ENCODE data around the gene GAK.

The GAK gene

DNA sequence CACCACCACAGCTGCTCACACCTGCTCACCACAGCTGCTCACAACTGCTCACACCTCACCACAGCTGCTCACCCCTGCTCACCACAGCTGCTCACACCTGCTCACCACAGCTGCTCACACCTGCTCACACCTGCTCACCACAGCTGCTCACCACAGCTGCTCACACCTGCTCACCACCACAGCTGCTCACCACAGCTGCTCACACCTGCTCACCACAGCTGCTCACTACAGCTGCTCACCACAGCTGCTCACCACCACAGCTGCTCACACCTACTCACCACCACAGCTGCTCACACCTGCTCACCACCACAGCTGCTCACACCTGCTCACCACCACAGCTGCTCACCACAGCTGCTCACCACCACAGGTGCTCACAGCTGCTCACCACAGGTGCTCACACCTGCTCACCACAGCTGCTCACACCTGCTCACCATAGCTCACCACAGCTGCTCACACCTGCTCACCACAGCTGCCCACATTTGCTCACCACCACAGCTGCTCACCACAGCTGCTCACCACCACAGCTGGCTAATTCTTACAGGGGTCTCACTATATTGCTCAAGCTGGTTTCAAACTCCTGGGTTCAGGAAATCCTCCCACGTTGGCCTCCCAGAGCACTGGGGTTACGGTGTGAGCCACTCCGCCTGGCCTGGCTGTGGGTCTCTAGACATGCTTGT, 75.8 kb downstream of the GAK start:
- in situ Hi-C loops (cut with HindIII; ENCODE audit: low sequenced_read_pairs): no loop called here

- in situ Hi-C loops (cut with HindIII; ENCODE audit: low sequenced_read_pairs): no loop called here
Observed at GRCh38 chr4:855880-856224, 76.3 kb downstream of the GAK start.

- in situ Hi-C loops (cut with HindIII; ENCODE audit: low sequenced_read_pairs): no loop called here
Observed at GRCh38 chr4:854356-854755, 77.8 kb downstream of the GAK start.

DNA sequence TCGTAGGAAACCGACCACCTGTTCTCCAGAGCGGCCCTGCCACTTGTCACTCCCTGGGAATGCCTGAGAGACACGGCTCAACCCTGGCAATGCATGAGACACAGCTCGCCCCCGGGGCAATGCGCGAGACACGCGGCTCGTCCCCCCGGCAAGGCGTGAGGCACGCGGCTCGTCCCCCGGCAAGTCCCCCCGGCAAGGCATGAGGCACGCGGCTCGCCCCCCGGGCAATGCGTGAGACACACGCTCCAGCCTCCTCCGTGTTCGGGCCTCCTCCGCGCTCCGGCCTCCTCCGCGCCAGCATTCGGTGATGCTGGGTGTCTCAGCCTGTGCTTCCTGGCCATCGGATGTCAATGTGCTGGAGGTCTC, 78.7 kb downstream of the GAK start:
- in situ Hi-C loops (cut with HindIII; ENCODE audit: low sequenced_read_pairs): no loop called here

DNA sequence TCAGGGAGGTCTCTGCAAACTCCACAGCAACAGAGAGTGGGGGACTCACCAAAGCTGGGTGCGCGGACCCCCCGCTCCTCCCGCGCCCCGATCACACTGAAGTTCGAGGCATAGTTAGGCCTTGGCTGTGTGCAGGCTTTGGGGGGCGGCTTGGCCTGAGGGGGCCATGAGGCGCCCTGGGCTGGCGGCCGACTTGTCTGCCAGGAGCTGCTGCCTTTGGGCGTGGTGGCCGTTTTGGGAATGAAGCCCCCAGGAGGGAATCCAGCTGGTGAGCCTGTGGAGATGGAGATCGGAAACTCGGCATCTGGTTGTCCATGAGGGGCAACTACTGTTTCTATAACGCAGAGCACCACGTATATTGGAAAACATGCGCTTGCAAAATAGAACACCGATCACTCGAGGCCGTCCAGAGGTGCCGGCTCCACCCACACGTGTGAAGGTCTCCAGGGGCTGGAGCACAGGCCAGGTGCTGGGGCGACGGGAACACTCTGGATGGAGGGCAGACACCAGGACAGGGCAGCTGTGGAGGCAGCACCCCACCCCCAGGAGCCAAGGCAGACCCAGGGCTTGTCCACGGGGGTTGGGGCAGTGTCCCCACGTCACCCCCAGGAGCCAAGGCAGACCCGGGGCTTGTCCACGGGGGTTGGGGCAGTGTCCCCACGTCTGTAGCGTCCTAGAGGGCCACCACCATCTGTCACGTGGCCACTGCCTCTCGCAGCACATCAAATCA, 80.2 kb downstream of the GAK start:
- in situ Hi-C loops (cut with HindIII; ENCODE audit: low sequenced_read_pairs): no loop called here

DNA sequence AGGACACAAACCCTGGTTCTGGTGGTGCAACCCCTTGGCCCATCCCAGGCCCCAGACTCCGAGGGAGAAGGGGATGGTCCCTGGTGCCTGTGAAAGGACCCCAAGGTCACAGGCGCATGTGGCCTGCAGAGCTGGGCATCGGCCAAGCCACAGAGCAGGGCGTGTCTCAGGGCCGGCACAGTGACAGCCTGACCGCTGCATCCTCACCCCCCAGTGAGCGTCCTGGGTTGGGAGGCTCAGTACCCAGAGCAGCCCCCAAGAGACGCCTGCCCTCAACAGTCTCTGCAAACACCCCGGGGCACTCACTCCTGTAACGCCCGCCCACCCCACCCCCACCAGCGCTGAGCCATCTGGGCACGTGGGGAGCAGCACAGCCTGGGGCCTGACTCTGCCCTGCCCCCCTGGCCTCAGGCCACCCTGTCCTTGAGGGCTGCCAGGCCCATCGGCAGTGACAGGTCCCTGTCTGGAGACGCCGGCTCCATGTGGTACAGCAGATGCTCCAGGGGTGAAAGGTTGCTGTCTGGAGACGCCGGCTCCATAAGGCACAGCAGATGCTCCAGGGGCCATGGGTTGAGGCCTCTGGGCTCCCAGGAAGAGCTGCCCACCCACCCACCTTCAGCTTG, 81.7 kb downstream of the GAK start:
- in situ Hi-C loops (cut with HindIII; ENCODE audit: low sequenced_read_pairs): no loop called here

GRCh38 chr4:849478-850175, 82.5 kb downstream of the GAK start:
- in situ Hi-C loops (cut with HindIII; ENCODE audit: low sequenced_read_pairs): loop anchor here (5.0 kb wide), 3 partner anchors 52 to 83 kb away; partner anchors contain the start of genes GAK and TMEM175

DNA sequence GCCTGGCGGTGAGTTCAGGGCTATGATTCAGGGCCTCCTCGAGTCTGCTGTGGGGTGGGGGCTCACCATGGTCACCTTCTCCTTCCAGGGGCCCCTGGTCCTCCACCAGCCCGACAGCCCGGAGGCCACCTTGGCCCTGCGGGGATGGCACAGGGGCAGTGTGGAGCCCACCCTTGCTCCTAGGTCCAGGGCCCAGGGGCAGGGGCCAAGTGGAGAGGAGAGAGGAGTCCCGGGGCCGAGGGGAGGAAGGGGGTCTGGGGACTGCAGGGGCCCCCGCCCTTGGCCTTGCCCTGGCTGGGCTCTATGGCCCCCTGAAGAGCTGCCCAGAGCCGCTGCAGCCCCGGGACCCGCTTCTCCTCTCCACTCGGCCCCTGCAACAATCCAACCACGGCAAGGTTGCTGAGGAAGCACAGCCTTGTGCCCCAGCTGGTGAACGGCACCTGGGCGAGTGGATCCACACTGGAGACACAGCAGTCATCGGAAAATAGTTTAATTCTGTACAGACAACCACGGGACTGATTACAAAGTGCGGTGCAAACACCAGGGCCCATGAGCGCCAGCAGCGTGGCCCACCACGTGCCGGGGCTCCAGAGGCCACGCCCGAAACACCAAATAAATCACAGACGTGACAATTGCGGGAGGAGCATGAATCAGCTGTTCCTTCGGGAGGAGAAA, 83.2 kb downstream of the GAK start:
- in situ Hi-C loops (cut with HindIII; ENCODE audit: low sequenced_read_pairs): loop anchor here (5.0 kb wide), 3 partner anchors 52 to 83 kb away; partner anchors contain the start of genes GAK and TMEM175

GRCh38 chr4:848307-848691, 83.8 kb downstream of the GAK start:
- in situ Hi-C loops (cut with HindIII; ENCODE audit: low sequenced_read_pairs): loop anchor here (5.0 kb wide), 3 partner anchors 51 to 84 kb away; partner anchors contain the start of genes GAK and TMEM175

DNA sequence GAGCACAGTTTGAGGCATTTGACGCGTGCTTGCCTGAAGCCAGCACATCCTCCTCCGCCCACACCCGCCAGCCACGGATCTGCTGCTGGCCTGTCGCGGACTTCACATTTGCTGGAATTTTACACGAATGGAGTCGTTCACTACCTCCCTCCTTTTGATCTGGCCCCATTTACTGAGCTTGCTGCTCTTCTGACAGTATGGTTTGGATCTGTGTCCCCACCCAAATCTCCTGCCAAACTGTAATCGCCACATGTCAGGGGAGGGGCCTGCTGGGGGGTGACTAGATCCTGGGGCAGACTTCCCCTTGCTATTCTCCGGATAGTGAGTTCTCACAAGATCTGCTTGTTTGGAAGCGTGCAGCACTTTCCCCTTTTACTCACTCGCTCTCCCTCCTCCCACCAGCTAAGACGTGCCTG, 86.3 kb downstream of the GAK start:
- in situ Hi-C loops (cut with HindIII; ENCODE audit: low sequenced_read_pairs): loop anchor here (5.0 kb wide), 3 partner anchors 49 to 86 kb away; partner anchors contain the start of genes GAK and TMEM175

GRCh38 chr4:845233-845835, 86.8 kb downstream of the GAK start:
- in situ Hi-C loops (cut with HindIII; ENCODE audit: low sequenced_read_pairs): loop anchor here (5.0 kb wide), 3 partner anchors 48 to 87 kb away; partner anchors contain the start of genes GAK and TMEM175

- in situ Hi-C loops (cut with HindIII; ENCODE audit: low sequenced_read_pairs): loop anchor here (5.0 kb wide), 3 partner anchors 47 to 88 kb away; partner anchors contain the start of genes GAK and TMEM175
Observed at GRCh38 chr4:844752-845232, 87.3 kb downstream of the GAK start.

DNA sequence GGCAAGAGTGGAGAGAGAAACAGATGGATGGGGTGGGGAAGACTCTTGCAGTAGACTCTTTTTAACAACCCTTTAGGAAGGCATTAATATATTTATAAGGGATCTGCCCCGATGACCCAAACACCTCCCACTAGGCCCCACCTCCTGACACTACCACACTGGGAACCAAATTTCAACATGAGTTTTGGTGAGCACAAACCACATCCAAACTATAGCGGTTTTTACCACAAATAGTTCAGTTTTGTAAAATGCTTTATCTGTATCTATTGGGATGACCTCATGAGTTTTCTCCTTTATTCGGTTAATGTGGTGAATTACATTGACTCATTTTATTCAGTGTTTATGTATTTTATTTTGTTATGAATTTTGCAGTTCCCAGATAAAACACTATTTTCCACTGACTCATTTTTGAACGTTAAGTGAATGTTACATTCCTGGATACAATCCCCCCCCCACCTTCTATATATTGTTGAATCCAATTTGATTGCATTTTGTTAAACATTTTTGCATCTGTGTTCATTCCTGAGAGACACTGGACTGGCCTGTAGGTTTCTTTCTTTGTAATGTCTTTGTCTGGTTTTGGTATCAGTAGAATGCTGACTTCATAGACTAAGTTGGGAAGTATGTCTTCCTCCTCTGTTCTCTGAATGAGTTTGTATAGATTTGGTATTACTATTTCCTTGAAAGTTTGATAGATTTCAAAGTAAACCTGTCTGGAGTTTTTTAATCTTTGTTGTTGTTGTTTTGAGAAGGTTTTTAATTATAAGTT, 92.3 kb downstream of the GAK start:
- in situ Hi-C loops (cut with HindIII; ENCODE audit: low sequenced_read_pairs): no loop called here

DNA sequence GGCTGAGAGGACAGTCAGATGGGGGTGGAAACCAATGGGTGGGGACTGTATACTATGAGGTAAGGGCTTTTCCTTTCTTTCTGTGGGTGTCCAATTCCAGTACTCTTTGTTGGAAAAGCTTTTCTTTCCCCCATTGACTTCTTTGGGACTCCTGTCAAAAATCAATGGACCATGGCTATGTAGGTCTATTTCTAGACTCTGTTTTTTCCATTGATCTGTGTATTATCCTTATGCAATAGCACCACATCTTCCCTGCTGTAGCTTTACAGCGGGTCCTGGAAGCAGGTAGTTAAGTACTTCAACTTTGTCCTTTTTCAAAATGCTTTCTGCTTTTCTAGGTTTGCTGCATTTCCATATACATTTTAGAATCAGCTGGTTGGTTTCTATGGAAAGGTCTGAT, 94.3 kb downstream of the GAK start:
- in situ Hi-C loops (cut with HindIII; ENCODE audit: low sequenced_read_pairs): no loop called here

- in situ Hi-C loops (cut with HindIII; ENCODE audit: low sequenced_read_pairs): no loop called here
Observed at GRCh38 chr4:836750-837301, 95.3 kb downstream of the GAK start.

DNA sequence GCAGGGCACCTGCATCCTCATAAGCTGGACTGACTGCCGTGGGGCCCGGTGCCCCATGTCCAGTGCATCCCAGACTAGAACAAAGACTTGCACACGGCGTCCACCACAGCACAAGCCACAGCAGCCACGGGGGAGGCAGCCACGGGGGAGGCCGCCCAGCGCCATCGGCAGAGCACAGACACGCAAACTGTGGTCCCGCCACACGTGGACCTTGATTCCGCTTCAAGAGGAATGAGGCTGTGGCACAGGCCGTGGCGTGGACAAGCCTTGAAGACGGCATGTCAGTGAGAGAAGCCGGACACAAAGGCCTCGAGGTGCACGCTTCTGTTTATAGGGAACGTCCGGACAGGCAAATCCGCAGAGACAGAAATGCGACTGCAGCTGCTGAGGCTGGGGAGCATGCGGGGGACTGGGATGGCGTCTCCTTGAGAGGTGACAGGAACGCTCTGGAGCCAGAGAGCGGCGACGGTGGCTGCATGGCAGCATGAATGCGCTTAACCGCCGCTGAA, 96.1 kb downstream of the GAK start:
- in situ Hi-C loops (cut with HindIII; ENCODE audit: low sequenced_read_pairs): no loop called here

DNA sequence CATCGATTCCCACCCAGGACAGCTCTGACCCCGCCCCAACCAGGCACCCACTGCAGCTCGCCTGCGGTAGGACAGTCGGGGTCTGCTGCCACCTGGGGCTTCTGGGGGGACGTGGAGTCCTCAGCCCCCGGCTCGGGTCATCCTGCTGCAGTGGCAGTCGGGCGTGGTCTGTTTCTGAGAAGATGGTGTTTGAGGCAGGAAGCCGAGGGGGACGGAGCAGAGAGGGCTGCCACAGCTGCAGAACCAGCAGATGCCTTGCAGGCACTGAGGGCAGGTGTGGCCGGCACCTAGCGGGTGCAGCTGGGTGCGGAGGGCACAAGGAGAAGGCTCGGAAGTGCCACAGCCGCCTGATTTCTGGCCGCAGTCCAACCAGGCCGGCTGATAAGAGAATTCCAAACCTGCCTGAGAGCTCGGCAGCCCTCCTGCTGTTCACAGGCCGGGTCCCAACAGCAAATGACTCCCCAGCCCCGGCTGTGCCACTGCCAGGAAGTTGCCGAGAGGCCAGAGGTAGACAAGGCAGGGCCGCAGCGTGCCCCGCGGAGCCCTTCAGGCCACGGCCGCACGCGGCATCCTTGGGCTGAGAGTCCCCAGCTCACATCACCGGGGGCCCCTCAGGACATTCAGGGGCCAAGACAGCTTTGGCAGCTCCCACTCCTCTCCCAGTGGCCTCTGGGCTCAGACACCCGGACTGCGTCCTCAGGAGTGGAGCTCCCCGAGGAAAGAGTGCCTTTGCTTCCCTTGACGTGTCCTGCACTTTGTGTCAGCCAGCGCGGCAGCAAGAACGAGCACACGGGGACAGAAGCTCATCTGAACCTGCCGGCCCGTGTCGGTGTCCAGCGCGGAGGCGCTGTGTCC, 96.7 kb downstream of the GAK start:
- in situ Hi-C loops (cut with HindIII; ENCODE audit: low sequenced_read_pairs): no loop called here
